Measurements from ENCODE around the gene TESK2. TPM values are rescaled to one million over a fixed set of nuclear protein-coding genes. Genes with fewer than 3 reads are reported as not detected.
"Not testable (repeated sequence)": the region's sequence is repeated elsewhere in the genome, so short reads cannot be mapped to it uniquely, and the experiment has no call there.

Gene TESK2
- total RNA-seq, 1 donor from 2014 or later = 8.0 TPM

GRCh38 chr1:45530632-45531135, 39.7 kb upstream of the TESK2 start:
- TF ChIP-seq CTCF (IDR thresholded peaks at IDR 0.05; ENCODE audit: unreplicated experiment) = no peak
- DNase-seq (ENCODE audit: low spot score) = no peak
- Mint-ChIP-seq H3K4me3 (ENCODE audit: unreplicated experiment) (no peak overlapping the region), H3K36me3 (ENCODE audit: low read depth, unreplicated experiment) (no peaks in the 10 kb centered on the region), H3K9me3 (ENCODE audit: unreplicated experiment) (no peaks in the 10 kb centered on the region), H3K27ac (ENCODE audit: unreplicated experiment) (no peak overlapping the region), H3K4me1 (ENCODE audit: unreplicated experiment) (no peaks in the 10 kb centered on the region), H3K27me3 (ENCODE audit: unreplicated experiment) (peaks cover 1% of the 10 kb centered on the region)

- Mint-ChIP-seq H3K27me3 (ENCODE audit: unreplicated experiment) (peaks cover 6% of the 10 kb centered on the region), H3K4me1 (ENCODE audit: unreplicated experiment) (peaks cover 7% of the 10 kb centered on the region), H3K27ac (ENCODE audit: unreplicated experiment) (no peak overlapping the region), H3K36me3 (ENCODE audit: low read depth, unreplicated experiment) (peaks cover 4% of the 10 kb centered on the region), H3K9me3 (ENCODE audit: unreplicated experiment) (no peaks in the 10 kb centered on the region), H3K4me3 (ENCODE audit: unreplicated experiment) (no peak overlapping the region)
- no peak for DNase-seq (ENCODE audit: low spot score)
- no peak for TF ChIP-seq CTCF (IDR thresholded peaks at IDR 0.05; ENCODE audit: unreplicated experiment)
These were observed 35.2 kb upstream of the TESK2 start for GRCh38 chr1:45526135-45526644.

- peaks cover 12% of the 10 kb centered on the region for H3K4me1 Mint-ChIP-seq (ENCODE audit: unreplicated experiment)
These were observed 33.0 kb upstream of the TESK2 start for GRCh38 chr1:45523975-45524374.

GRCh38 chr1:45523516-45523915, 32.6 kb upstream of the TESK2 start:
- not testable (repeated sequence) for H3K4me3 Mint-ChIP-seq (ENCODE audit: unreplicated experiment); H3K27ac Mint-ChIP-seq (ENCODE audit: unreplicated experiment); DNase-seq (ENCODE audit: low spot score); H3K36me3 Mint-ChIP-seq (ENCODE audit: low read depth, unreplicated experiment); H3K9me3 Mint-ChIP-seq (ENCODE audit: unreplicated experiment); H3K27me3 Mint-ChIP-seq (ENCODE audit: unreplicated experiment)
- H3K4me1 Mint-ChIP-seq (ENCODE audit: unreplicated experiment) = peaks cover 16% of the 10 kb centered on the region

More at GRCh38 chr1:45523975-45524374, 33.0 kb upstream of the TESK2 start:
- H3K36me3 Mint-ChIP-seq (ENCODE audit: low read depth, unreplicated experiment); H3K4me3 Mint-ChIP-seq (ENCODE audit: unreplicated experiment); H3K27ac Mint-ChIP-seq (ENCODE audit: unreplicated experiment); DNase-seq (ENCODE audit: low spot score); H3K27me3 Mint-ChIP-seq (ENCODE audit: unreplicated experiment); H3K9me3 Mint-ChIP-seq (ENCODE audit: unreplicated experiment): not testable (repeated sequence)

GRCh38 chr1:45522324-45523104, 31.6 kb upstream of the TESK2 start:
- no peak for DNase-seq (ENCODE audit: low spot score)
- Mint-ChIP-seq H3K9me3 (ENCODE audit: unreplicated experiment) (no peaks in the 10 kb centered on the region), H3K36me3 (ENCODE audit: low read depth, unreplicated experiment) (peaks cover 4% of the 10 kb centered on the region), H3K4me3 (ENCODE audit: unreplicated experiment) (peak overlapping the region; percentile 95), H3K27ac (ENCODE audit: unreplicated experiment) (peak overlapping the region; percentile 93), H3K4me1 (ENCODE audit: unreplicated experiment) (peaks cover 16% of the 10 kb centered on the region), H3K27me3 (ENCODE audit: unreplicated experiment) (peaks cover 5% of the 10 kb centered on the region)
- TF ChIP-seq CTCF (IDR thresholded peaks at IDR 0.05; ENCODE audit: unreplicated experiment) = no peak
